ENCODE results near the gene EPS8L2. TPM values are rescaled to one million over a fixed set of nuclear protein-coding genes. Genes with fewer than 3 reads are reported as not detected.

EPS8L2 gene
- total RNA-seq, 1 donor from 2014 or later: 76.7 TPM

- Histone ChIP-seq H3K4me1 (no peaks in the 10 kb centered on the region), H3K4me3 (no peak overlapping the region), H3K27ac (no peak overlapping the region), H3K9me3 (no peaks in the 10 kb centered on the region), H3K27me3 (no peaks in the 10 kb centered on the region), H3K36me3 (peaks cover 29 to 50% of the 10 kb centered on the region in 2 donors)
- TF ChIP-seq CTCF (IDR thresholded peaks at IDR 0.05): no peak
- intact Hi-C loops (cut with DNase I): no loop called here
- no peak for DNase-seq (ENCODE audit: low spot score in 2 of 2)
Observed at GRCh38 chr11:673866-674265, 32.2 kb upstream of the EPS8L2 start.

GRCh38 chr11:674406-674805 lies 31.6 kb upstream of the EPS8L2 start:
- Histone ChIP-seq H3K27me3 (no peaks in the 10 kb centered on the region), H3K4me3 (no peak overlapping the region), H3K4me1 (no peaks in the 10 kb centered on the region), H3K9me3 (no peaks in the 10 kb centered on the region), H3K27ac (no peak overlapping the region), H3K36me3 (peaks cover 33 to 54% of the 10 kb centered on the region in 2 donors)
- no peak for TF ChIP-seq CTCF (IDR thresholded peaks at IDR 0.05)
- intact Hi-C loops (cut with DNase I): no loop called here
- no peak for DNase-seq (ENCODE audit: low spot score in 2 of 2)

GRCh38 chr11:678297-678696 lies 27.7 kb upstream of the EPS8L2 start:
- TF ChIP-seq CTCF (IDR thresholded peaks at IDR 0.05): no peak
- H3K4me3 ChIP-seq: no peak overlapping the region
- no peaks in the 10 kb centered on the region for H3K9me3 ChIP-seq
- intact Hi-C loops (cut with DNase I): no loop called here
- H3K4me1 ChIP-seq: no peaks in the 10 kb centered on the region
- no peak overlapping the region for H3K27ac ChIP-seq
- H3K36me3 ChIP-seq: peaks cover 45 to 63% of the 10 kb centered on the region in 2 donors
- no peak for DNase-seq (ENCODE audit: low spot score in 2 of 2)
- no peaks in the 10 kb centered on the region for H3K27me3 ChIP-seq

- TF ChIP-seq CTCF (IDR thresholded peaks at IDR 0.05): no peak
- no peak for DNase-seq (ENCODE audit: low spot score in 2 of 2)
- no peak overlapping the region for H3K4me3 ChIP-seq
- no peaks in the 10 kb centered on the region for H3K9me3 ChIP-seq
- intact Hi-C loops (cut with DNase I): no loop called here
- H3K27me3 ChIP-seq: no peaks in the 10 kb centered on the region
- no peak overlapping the region for H3K27ac ChIP-seq
- no peaks in the 10 kb centered on the region for H3K4me1 ChIP-seq
- H3K36me3 ChIP-seq: peaks cover 42 to 61% of the 10 kb centered on the region in 2 donors
Observed at GRCh38 chr11:679271-680207, 26.5 kb upstream of the EPS8L2 start.

GRCh38 chr11:680476-680875 lies 25.6 kb upstream of the EPS8L2 start:
- Histone ChIP-seq H3K27me3 (no peaks in the 10 kb centered on the region), H3K9me3 (no peaks in the 10 kb centered on the region), H3K36me3 (peaks cover 50 to 63% of the 10 kb centered on the region in 2 donors), H3K27ac (no peak overlapping the region), H3K4me3 (no peak overlapping the region), H3K4me1 (no peaks in the 10 kb centered on the region)
- intact Hi-C loops (cut with DNase I): no loop called here
- no peak for DNase-seq (ENCODE audit: low spot score in 2 of 2)
- TF ChIP-seq CTCF (IDR thresholded peaks at IDR 0.05): no peak

All from ascending aorta (tissue), 2 donors.